GM23338 (cell line): ENCODE data around the gene CHP2. TPM values are rescaled to one million over a fixed set of nuclear protein-coding genes. Genes with fewer than 3 reads are reported as not detected.

Experiments
- ATAC-seq: fragments of 200-7000 bp; cut with Tn5 transposase; 3 replicates; pipeline ENCODE4 v1.9.1; 2020
- DNase-seq: peaks from one replicate; pipeline ENCODE4 v3.0.0-alpha.2; 2015; ENCODE audit warnings: low spot score
- H2AFZ ChIP-seq: fragments of 200-600 bp; sonication (generic); 2 replicates; pipeline ENCODE4 v1.8.0; 2016; ENCODE audit warnings: antibody characterized with exemption, mild to moderate bottlenecking, moderate library complexity
- H3F3A ChIP-seq: fragments of 200-600 bp; sonication (generic); replicated peaks from 2 replicates; pipeline ENCODE4 v1.8.0; 2017; ENCODE audit warnings: antibody characterized with exemption, mixed run types, low read depth
- H3K27ac ChIP-seq: fragments of 200-600 bp; sonication (generic); 2 replicates; pipeline ENCODE4 v1.6.1; 2016; ENCODE audit warnings: low read depth
- H3K27me3 ChIP-seq: fragments of 200-600 bp; sonication (generic); 2 replicates; pipeline ENCODE4 v1.8.0; 2016; ENCODE audit warnings: mild to moderate bottlenecking, mixed run types, moderate library complexity; ENCODE audit not compliant: insufficient read depth
- H3K36me3 ChIP-seq: fragments of 200-600 bp; sonication (generic); 2 replicates; pipeline ENCODE4 v1.8.0; 2016; ENCODE audit warnings: mild to moderate bottlenecking; ENCODE audit not compliant: insufficient read depth
- H3K4me1 ChIP-seq: fragments of 200-600 bp; sonication (generic); 2 replicates; pipeline ENCODE4 v1.8.0; 2016; ENCODE audit warnings: mild to moderate bottlenecking, moderate library complexity; ENCODE audit not compliant: insufficient read depth
- H3K4me2 ChIP-seq: fragments of 200-600 bp; sonication (generic); 2 replicates; pipeline ENCODE4 v1.7.1; 2017; ENCODE audit warnings: mixed run types
- H3K4me3 ChIP-seq: fragments of 200-600 bp; sonication (generic); 2 replicates; pipeline ENCODE4 v1.6.1; 2016; ENCODE audit warnings: mixed run types
- H3K79me2 ChIP-seq: fragments of 200-600 bp; sonication (generic); replicated peaks from 2 replicates; pipeline ENCODE4 v1.8.0; 2017; ENCODE audit warnings: mild to moderate bottlenecking; ENCODE audit not compliant: insufficient read depth
- H3K9me2 ChIP-seq: fragments of 200-600 bp; sonication (generic); 2 replicates; pipeline ENCODE4 v1.8.0; 2017; ENCODE audit not compliant: insufficient read depth
- H4K20me1 ChIP-seq: fragments of 200-600 bp; sonication (generic); replicated peaks from 2 replicates; pipeline ENCODE4 v1.8.0; 2017; ENCODE audit warnings: mild to moderate bottlenecking; ENCODE audit not compliant: insufficient read depth
- H3K27ac Mint-ChIP-seq: 2 replicates; pipeline ENCODE4 v1.8.0; 2020; ENCODE audit warnings: inconsistent platforms, mild to moderate bottlenecking, moderate library complexity, mixed read lengths
- H3K27me3 Mint-ChIP-seq: 3 replicates; pipeline ENCODE4 v1.8.0; 2022; ENCODE audit warnings: low read depth, mild to moderate bottlenecking, moderate library complexity, mixed read lengths, inconsistent platforms; ENCODE audit not compliant: insufficient read depth, poor library complexity
- H3K36me3 Mint-ChIP-seq: 3 replicates; pipeline ENCODE4 v1.8.0; 2021; ENCODE audit warnings: low read depth, mild to moderate bottlenecking, inconsistent platforms, moderate library complexity, mixed read lengths
- H3K4me1 Mint-ChIP-seq: 3 replicates; pipeline ENCODE4 v1.8.0; 2020; ENCODE audit warnings: mild to moderate bottlenecking, inconsistent platforms, mixed read lengths
- H3K4me3 Mint-ChIP-seq: 3 replicates; pipeline ENCODE4 v1.8.0; 2021; ENCODE audit warnings: moderate library complexity, mild to moderate bottlenecking, inconsistent platforms, mixed read lengths
- H3K9me3 Mint-ChIP-seq: 3 replicates; pipeline ENCODE4 v1.8.0; 2020; ENCODE audit warnings: moderate library complexity, mild to moderate bottlenecking, inconsistent platforms, mixed read lengths
- ETS1 ChIP-seq: IDR thresholded peaks from 2 replicates; pipeline ENCODE4 v1.6.1; 2016; ENCODE audit warnings: antibody characterized with exemption
- EZH2 ChIP-seq: fragments of 200-600 bp; sonication (generic); IDR thresholded peaks from one replicate; pipeline ENCODE4 v1.8.0; 2017; ENCODE audit warnings: antibody characterized with exemption, mild to moderate bottlenecking, low read depth; ENCODE audit not compliant: unreplicated experiment
- NANOG ChIP-seq: IDR thresholded peaks from 2 replicates; pipeline ENCODE4 v1.6.1; 2016; ENCODE audit warnings: antibody characterized with exemption, borderline replicate concordance
- POLR2AphosphoS5 ChIP-seq: IDR thresholded peaks from 2 replicates; pipeline ENCODE4 v1.6.1; 2016; ENCODE audit warnings: antibody characterized with exemption, low read depth
- REST ChIP-seq: IDR thresholded peaks from one replicate; pipeline ENCODE4 v1.6.1; 2018; ENCODE audit warnings: antibody characterized with exemption; ENCODE audit not compliant: unreplicated experiment
- STAT1 ChIP-seq: IDR thresholded peaks from one replicate; pipeline ENCODE4 v1.6.1; 2016; ENCODE audit warnings: antibody characterized with exemption; ENCODE audit not compliant: unreplicated experiment
- polyA plus RNA-seq: library from polyadenylated mRNA; unstranded; fragments of >200 nt; fragmentation: Nextera tagmentation; extraction: Ambion mirVana; gene quantifications from 2 replicates; pipeline ENCODE4 v1.2.1, GENCODE V29; 2016
- total RNA-seq: library from RNA; depleted of rRNA; stranded (reverse); fragments of >200 nt; shearing (Covaris generic); gene quantifications from 2 replicates; pipeline ENCODE4 v1.2.3, GENCODE V29; 2014

The CHP2 gene
- total and polyA plus RNA-seq, 2 experiments from 2014 or later, result 2.3 to 3.7 TPM

GRCh38 chr16:23785842-23786241 is 31.0 kb downstream of the CHP2 start:
- Histone ChIP-seq H3K27me3 (peaks cover 9% of the 10 kb centered on the region; the same call in 1 of the 2 replicates), H3K4me2 (no peak overlapping the region), H3K9me2 (peaks cover 14% of the 10 kb centered on the region), H3K36me3 (0 out of 2 replicates have a peak, but pooled peaks cover 3% of the 10 kb centered on the region), H3K4me3 (no peak overlapping the region), H3K79me2 (no peaks in the 10 kb centered on the region), H3K27ac (no peak overlapping the region), H2AFZ (peak overlapping the region; percentile 64; the same call in 1 of the 2 replicates), H3K4me1 (peaks cover 43% of the 10 kb centered on the region), H4K20me1 (no peaks in the 10 kb centered on the region), H3F3A (no peaks in the 10 kb centered on the region)
- ATAC-seq (no peak), DNase-seq (no peak)
- peaks cover 16% of the 10 kb centered on the region; the same call in 2 of the 3 replicates for H3K9me3 Mint-ChIP-seq
- no peak for TF ChIP-seq POLR2AphosphoS5
- no peak for TF ChIP-seq NANOG
- no peak for TF ChIP-seq EZH2
- TF ChIP-seq ETS1, result no peak
- peaks cover 14% of the 10 kb centered on the region; the same call in 2 of the 3 replicates for H3K36me3 Mint-ChIP-seq
- no peak overlapping the region for H3K27ac Mint-ChIP-seq
- H3K4me1 Mint-ChIP-seq, result peaks cover 33% of the 10 kb centered on the region
- peaks cover 8% of the 10 kb centered on the region for H3K27me3 Mint-ChIP-seq
- H3K4me3 Mint-ChIP-seq, result no peak overlapping the region

- H3K27ac Mint-ChIP-seq, result peak overlapping the region; percentile 89
- ATAC-seq, result peak; percentile 91
- Histone ChIP-seq H3K9me2 (peaks cover 14% of the 10 kb centered on the region), H2AFZ (no peak overlapping the region), H3F3A (no peaks in the 10 kb centered on the region), H3K27ac (peak overlapping the region; percentile 84), H3K4me3 (peak overlapping the region; percentile 26), H3K27me3 (peaks cover 9% of the 10 kb centered on the region; the same call in 1 of the 2 replicates), H4K20me1 (no peaks in the 10 kb centered on the region), H3K4me1 (peaks cover 43% of the 10 kb centered on the region), H3K4me2 (peak overlapping the region; percentile 62), H3K79me2 (no peaks in the 10 kb centered on the region), H3K36me3 (0 out of 2 replicates have a peak, but pooled peaks cover 3% of the 10 kb centered on the region)
- DNase-seq, result peak; percentile 81
- no peak for TF ChIP-seq STAT1
- TF ChIP-seq NANOG, result peak; percentile 100
- no peak for TF ChIP-seq REST
- H3K36me3 Mint-ChIP-seq, result peaks cover 14% of the 10 kb centered on the region; the same call in 2 of the 3 replicates
- 0 out of 3 replicates have a peak overlapping the region, but pooled peaks have one; percentile 2 for H3K4me3 Mint-ChIP-seq
- H3K27me3 Mint-ChIP-seq, result peaks cover 6% of the 10 kb centered on the region
- peaks cover 34% of the 10 kb centered on the region for H3K4me1 Mint-ChIP-seq
- peaks cover 16% of the 10 kb centered on the region; the same call in 2 of the 3 replicates for H3K9me3 Mint-ChIP-seq
Observed at GRCh38 chr16:23786964-23787561, 32.2 kb downstream of the CHP2 start.
